DOHH2 (cell line): Measurements from ENCODE around the gene FOSL2.

ENCODE experiments used
- H3F3A ChIP-seq: fragments of 200-600 bp; sonication (generic), shearing (Covaris generic); 2 replicates; pipeline ENCODE4 v1.6.0; 2016; ENCODE audit warnings: antibody characterized with exemption, mild to moderate bottlenecking; ENCODE audit not compliant: control insufficient read depth, insufficient read depth
- H3K27ac ChIP-seq: fragments of 200-600 bp; sonication (generic); 2 replicates; pipeline ENCODE4 v1.5.1; 2014; ENCODE audit warnings: low read depth, mild to moderate bottlenecking, low read length, moderate library complexity
- H3K27me3 ChIP-seq: fragments of 200-600 bp; sonication (generic); 2 replicates; pipeline ENCODE4 v1.6.1; 2014; ENCODE audit warnings: mild to moderate bottlenecking, low read length, mixed read lengths; ENCODE audit not compliant: control insufficient read depth
- H3K36me3 ChIP-seq: fragments of 200-600 bp; sonication (generic); 2 replicates; pipeline ENCODE4 v1.6.1; 2014; ENCODE audit warnings: mild to moderate bottlenecking, low read length, moderate library complexity, mixed read lengths; ENCODE audit not compliant: control insufficient read depth
- H3K4me1 ChIP-seq: fragments of 200-600 bp; sonication (generic); 2 replicates; pipeline ENCODE4 v1.6.1; 2014; ENCODE audit warnings: mild to moderate bottlenecking, low read length, mixed read lengths; ENCODE audit not compliant: control insufficient read depth
- H3K4me2 ChIP-seq: fragments of 200-600 bp; sonication (generic); 2 replicates; pipeline ENCODE4 v1.6.0; 2014; ENCODE audit warnings: mild to moderate bottlenecking, low read length, moderate library complexity
- H3K4me3 ChIP-seq: fragments of 200-600 bp; sonication (generic); 2 replicates; pipeline ENCODE4 v1.5.1; 2014; ENCODE audit warnings: mild to moderate bottlenecking, low read length, mixed read lengths
- H3K79me2 ChIP-seq: fragments of 200-600 bp; sonication (generic); 2 replicates; pipeline ENCODE4 v1.6.1; 2014; ENCODE audit warnings: mild to moderate bottlenecking, low read length, mixed read lengths; ENCODE audit not compliant: control insufficient read depth
- H3K9me2 ChIP-seq: fragments of 200-600 bp; sonication (generic); replicated peaks from 2 replicates; pipeline ENCODE4 v1.6.1; 2014; ENCODE audit warnings: mild to moderate bottlenecking, low read length, mixed read lengths; ENCODE audit not compliant: control insufficient read depth
- H3K9me3 ChIP-seq: fragments of 200-600 bp; sonication (generic); 2 replicates; pipeline ENCODE4 v1.6.1; 2014; ENCODE audit warnings: antibody characterized with exemption, low read length, mixed read lengths; ENCODE audit not compliant: control insufficient read depth, insufficient read depth
- H4K20me1 ChIP-seq: fragments of 200-600 bp; sonication (generic); 2 replicates; pipeline ENCODE4 v1.6.0; 2014; ENCODE audit warnings: low read depth, mild to moderate bottlenecking, antibody characterized with exemption, low read length, moderate library complexity; ENCODE audit not compliant: control insufficient read depth, insufficient read depth
- CTCF ChIP-seq: fragments of 200-600 bp; sonication (generic); IDR thresholded peaks from one replicate; pipeline ENCODE4 v1.5.1; 2014; ENCODE audit warnings: antibody characterized with exemption, mild to moderate bottlenecking, low read depth, low read length; ENCODE audit not compliant: poor library complexity, severe bottlenecking
- EZH2phosphoT487 ChIP-seq: fragments of 200-600 bp; sonication (generic); IDR thresholded peaks from 2 replicates; pipeline ENCODE4 v1.6.1; 2017; ENCODE audit warnings: borderline replicate concordance, mild to moderate bottlenecking, antibody characterized with exemption, low read length, moderate library complexity, mixed read lengths

Gene FOSL2

GRCh38 chr2:28413152-28413898 is 20.7 kb downstream of the FOSL2 start:
- Histone ChIP-seq H3K4me2 (no peak overlapping the region), H3K9me2 (no peaks in the 10 kb centered on the region), H3K36me3 (no peaks in the 10 kb centered on the region), H3K4me1 (no peaks in the 10 kb centered on the region), H3K27ac (no peak overlapping the region), H3K4me3 (no peak overlapping the region), H3K9me3 (no peaks in the 10 kb centered on the region), H3K27me3 (0 out of 2 replicates have a peak, but pooled peaks cover 3% of the 10 kb centered on the region), H3F3A (no peaks in the 10 kb centered on the region), H3K79me2 (no peaks in the 10 kb centered on the region), H4K20me1 (no peaks in the 10 kb centered on the region)
- no peak for TF ChIP-seq EZH2phosphoT487
- TF ChIP-seq CTCF, result no peak

- Histone ChIP-seq H3F3A (no peaks in the 10 kb centered on the region), H3K4me2 (no peak overlapping the region), H3K9me3 (no peaks in the 10 kb centered on the region), H3K36me3 (no peaks in the 10 kb centered on the region), H3K9me2 (no peaks in the 10 kb centered on the region), H4K20me1 (no peaks in the 10 kb centered on the region), H3K79me2 (no peaks in the 10 kb centered on the region), H3K27me3 (0 out of 2 replicates have a peak, but pooled peaks cover 3% of the 10 kb centered on the region), H3K27ac (no peak overlapping the region), H3K4me1 (no peaks in the 10 kb centered on the region), H3K4me3 (no peak overlapping the region)
- TF ChIP-seq EZH2phosphoT487, result no peak
- TF ChIP-seq CTCF, result no peak
Measured at GRCh38 chr2:28413899-28414295, 21.2 kb downstream of the FOSL2 start.

GRCh38 chr2:28414583-28414982 is 21.9 kb downstream of the FOSL2 start:
- TF ChIP-seq CTCF (no peak), EZH2phosphoT487 (no peak)
- Histone ChIP-seq H3K9me3 (no peaks in the 10 kb centered on the region), H3K79me2 (no peaks in the 10 kb centered on the region), H3K4me1 (no peaks in the 10 kb centered on the region), H3K9me2 (no peaks in the 10 kb centered on the region), H3K4me3 (no peak overlapping the region), H4K20me1 (no peaks in the 10 kb centered on the region), H3K36me3 (no peaks in the 10 kb centered on the region), H3K4me2 (no peak overlapping the region), H3K27ac (no peak overlapping the region), H3F3A (no peaks in the 10 kb centered on the region), H3K27me3 (0 out of 2 replicates have a peak, but pooled peaks cover 3% of the 10 kb centered on the region)
